ENCODE measurements around the gene DHPS.

DNA sequence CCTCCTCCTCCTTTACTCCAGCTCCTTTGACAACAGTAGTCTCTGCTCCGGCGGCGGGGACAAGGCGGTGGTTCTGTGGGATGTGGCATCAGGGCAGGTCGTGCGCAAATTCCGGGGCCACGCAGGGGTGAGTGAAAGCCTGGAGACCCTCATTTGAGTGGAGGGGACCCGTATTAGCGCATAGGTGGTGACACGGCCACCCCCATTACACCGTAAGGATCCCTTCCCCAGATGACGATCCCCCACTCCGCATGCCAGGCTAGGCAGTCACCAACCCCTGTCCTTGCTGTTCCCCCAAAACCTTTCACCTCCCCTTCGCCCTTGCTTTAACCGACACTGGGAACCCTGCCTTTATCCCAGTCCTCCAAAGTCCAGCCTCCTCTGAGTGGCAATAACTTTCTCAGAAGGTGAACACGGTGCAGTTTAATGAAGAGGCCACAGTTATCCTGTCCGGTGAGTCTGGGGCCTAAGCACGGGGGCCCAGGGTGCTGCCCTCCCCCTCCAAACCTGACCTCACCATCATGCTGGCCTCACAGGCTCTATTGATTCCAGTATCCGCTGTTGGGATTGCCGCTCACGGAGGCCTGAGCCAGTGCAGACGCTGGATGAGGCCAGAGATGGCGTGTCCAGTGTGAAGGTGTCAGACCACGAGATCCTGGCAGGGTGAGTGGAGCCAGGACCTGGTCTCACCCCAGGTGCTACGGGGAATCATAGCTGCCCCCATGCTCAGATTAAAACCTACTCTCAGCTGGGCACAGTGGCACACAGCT is 11.3 kb downstream of the DHPS start:
- TF ChIP-seq POLR2AphosphoS5 (IDR thresholded peaks at IDR 0.05; ENCODE audit: low read depth) = no peak; the same call in 1 of the 2 replicates
- TF ChIP-seq CTCF (IDR thresholded peaks at IDR 0.05; ENCODE audit: insufficient read depth, low read length) = no peak
